ENCODE measurements around the gene STXBP6. TPM values are rescaled to one million over a fixed set of nuclear protein-coding genes. Genes with fewer than 3 reads are reported as not detected.
"Not testable (repeated sequence)": the region's sequence is repeated elsewhere in the genome, so short reads cannot be mapped to it uniquely, and the experiment has no call there.

The STXBP6 gene
- total RNA-seq, 1 experiment from 2014 or later: 12.3 TPM

- Histone ChIP-seq H3K9me2 (ENCODE audit: insufficient read depth) (no peaks in the 10 kb centered on the region), H2AFZ (no peak overlapping the region), H3K27me3 (ENCODE audit: insufficient read depth, low read depth) (no peaks in the 10 kb centered on the region), H4K20me1 (ENCODE audit: insufficient read depth) (no peaks in the 10 kb centered on the region), H3K4me1 (replicated peaks; ENCODE audit: insufficient read depth) (no peaks in the 10 kb centered on the region), H3K36me3 (ENCODE audit: low read depth) (no peaks in the 10 kb centered on the region), H3K4me3 (no peak overlapping the region), H3K4me2 (no peak overlapping the region), H3K79me2 (ENCODE audit: low read depth) (no peaks in the 10 kb centered on the region), H3K9me3 (ENCODE audit: insufficient read depth, low read depth) (no peaks in the 10 kb centered on the region), H3F3A (ENCODE audit: insufficient read depth, low read depth) (no peaks in the 10 kb centered on the region), H3K27ac (no peak overlapping the region)
- BruUV-seq (replicated peaks): no TSS peak
- CTCF ChIA-PET: no interaction called here
- intact Hi-C loops (cut with micrococcal nuclease; ENCODE audit: unreplicated experiment): no loop called here
- POLR2A ChIA-PET (ENCODE audit: unreplicated experiment): interaction anchor here (0.6 kb wide), 1 partner anchor 84 kb away, joined by 4 read pairs; no protein-coding TSS in a partner anchor
- DNase-seq: no peak
- TF ChIP-seq CTCF (conservative IDR thresholded peaks at IDR 0.05) (no peak), EZH2 (IDR thresholded peaks at IDR 0.05; ENCODE audit: low read depth) (no peak)
Observed at GRCh38 chr14:24965578-24965933, 84.4 kb downstream of the STXBP6 start.

- DNase-seq: no peak
- BruUV-seq (replicated peaks): no TSS peak
- Histone ChIP-seq H3K79me2 (ENCODE audit: low read depth) (no peaks in the 10 kb centered on the region), H4K20me1 (ENCODE audit: insufficient read depth) (no peaks in the 10 kb centered on the region), H3K9me3 (ENCODE audit: insufficient read depth, low read depth) (no peaks in the 10 kb centered on the region), H3F3A (ENCODE audit: insufficient read depth, low read depth) (no peaks in the 10 kb centered on the region), H3K36me3 (ENCODE audit: low read depth) (no peaks in the 10 kb centered on the region), H3K4me1 (replicated peaks; ENCODE audit: insufficient read depth) (no peaks in the 10 kb centered on the region), H3K4me2 (no peak overlapping the region), H3K4me3 (no peak overlapping the region), H3K9me2 (ENCODE audit: insufficient read depth) (no peaks in the 10 kb centered on the region), H2AFZ (no peak overlapping the region), H3K27ac (no peak overlapping the region), H3K27me3 (ENCODE audit: insufficient read depth, low read depth) (no peaks in the 10 kb centered on the region)
- intact Hi-C loops (cut with micrococcal nuclease; ENCODE audit: unreplicated experiment): no loop called here
- no peak for TF ChIP-seq CTCF (conservative IDR thresholded peaks at IDR 0.05)
- no peak for TF ChIP-seq EZH2 (IDR thresholded peaks at IDR 0.05; ENCODE audit: low read depth)
- POLR2A ChIA-PET (ENCODE audit: unreplicated experiment): no interaction called here
- CTCF ChIA-PET: no interaction called here
Observed at GRCh38 chr14:24964591-24964990, 85.4 kb downstream of the STXBP6 start.

GRCh38 chr14:24964048-24964447 lies 85.9 kb downstream of the STXBP6 start:
- ChIA-PET CTCF (no interaction called here), POLR2A (ENCODE audit: unreplicated experiment) (interaction anchor here (0.7 kb wide), 1 partner anchor 113 kb away, joined by 3 read pairs; no protein-coding TSS in a partner anchor)
- no peak for DNase-seq
- Histone ChIP-seq H4K20me1 (ENCODE audit: insufficient read depth) (no peaks in the 10 kb centered on the region), H3K9me3 (ENCODE audit: insufficient read depth, low read depth) (no peaks in the 10 kb centered on the region), H3K79me2 (ENCODE audit: low read depth) (no peaks in the 10 kb centered on the region), H3K27me3 (ENCODE audit: insufficient read depth, low read depth) (no peaks in the 10 kb centered on the region), H3K4me2 (no peak overlapping the region), H3K4me1 (replicated peaks; ENCODE audit: insufficient read depth) (no peaks in the 10 kb centered on the region), H3K36me3 (ENCODE audit: low read depth) (no peaks in the 10 kb centered on the region), H3F3A (ENCODE audit: insufficient read depth, low read depth) (no peaks in the 10 kb centered on the region), H3K4me3 (no peak overlapping the region), H3K27ac (no peak overlapping the region), H2AFZ (no peak overlapping the region), H3K9me2 (ENCODE audit: insufficient read depth) (no peaks in the 10 kb centered on the region)
- intact Hi-C loops (cut with micrococcal nuclease; ENCODE audit: unreplicated experiment): no loop called here
- TF ChIP-seq EZH2 (IDR thresholded peaks at IDR 0.05; ENCODE audit: low read depth) (no peak), CTCF (conservative IDR thresholded peaks at IDR 0.05) (no peak)
- BruUV-seq (replicated peaks): no TSS peak

- H3K36me3 ChIP-seq (ENCODE audit: low read depth); H3K27me3 ChIP-seq (ENCODE audit: insufficient read depth, low read depth); H3F3A ChIP-seq (ENCODE audit: insufficient read depth, low read depth); H3K27ac ChIP-seq; H2AFZ ChIP-seq; H3K4me2 ChIP-seq; BruUV-seq (replicated peaks); CTCF ChIA-PET; H3K4me3 ChIP-seq; intact Hi-C loops (cut with micrococcal nuclease; ENCODE audit: unreplicated experiment); DNase-seq; H3K9me3 ChIP-seq (ENCODE audit: insufficient read depth, low read depth); H3K9me2 ChIP-seq (ENCODE audit: insufficient read depth); POLR2A ChIA-PET (ENCODE audit: unreplicated experiment); H3K4me1 ChIP-seq (replicated peaks; ENCODE audit: insufficient read depth); H4K20me1 ChIP-seq (ENCODE audit: insufficient read depth); H3K79me2 ChIP-seq (ENCODE audit: low read depth): not testable (repeated sequence)
Observed at GRCh38 chr14:24962118-24962517, 87.8 kb downstream of the STXBP6 start.

Measured in PC-9 (cell line).